Caco-2 (cell line): Measurements from ENCODE around the gene XRCC2. TPM values are rescaled to one million over a fixed set of nuclear protein-coding genes. Genes with fewer than 3 reads are reported as not detected.
A peak's percentile ranks its signal among the peaks of the same experiment; 100 is the strongest.
"Not testable (repeated sequence)": the region's sequence is repeated elsewhere in the genome, so short reads cannot be mapped to it uniquely, and the experiment has no call there.

Experiments used
- Bru-seq: library from RNA; stranded (reverse); fragments of 400-500 nt; gene quantifications from one replicate; lab custom pipeline; 2021; lab: Mats Ljungman, UMichigan
- BruChase-seq, 2 experiments: library from RNA; stranded (reverse); fragments of 400-500 nt; gene quantifications; one replicate each; lab custom pipeline; 2021; lab: Mats Ljungman, UMichigan
- BruUV-seq: library from RNA; stranded (reverse); fragments of 400-500 nt; replicated peaks from 2 replicates; lab custom pipeline; 2021; lab: Mats Ljungman, UMichigan
- CTCF ChIA-PET: fragments of 300-600 bp; sonication (Branson Sonifier 250); formaldehyde crosslinking; loops from one replicate; lab custom pipeline; 2022; ENCODE audit warnings: antibody characterized with exemption; lab: Charles Lee
- POLR2A ChIA-PET: fragments of 300-600 bp; sonication (Branson Sonifier 250); formaldehyde crosslinking; loops from one replicate; lab custom pipeline; 2022; ENCODE audit warnings: antibody characterized with exemption; lab: Charles Lee
- DNase-seq, 2 experiments: peaks; one replicate each; pipeline versions ENCODE4 v3.0.0 to v3.0.0-alpha.2; 2020 to 2022
- H3K27me3 ChIP-seq: replicated peaks from 2 replicates; pipeline ENCODE4 v1.6.0; 2011; ENCODE audit warnings: low read length; ENCODE audit not compliant: control insufficient read depth, insufficient read depth
- H3K36me3 ChIP-seq: 2 replicates; pipeline ENCODE4 v1.5.1; 2011; ENCODE audit warnings: low read length; ENCODE audit not compliant: control insufficient read depth, insufficient read depth
- H3K4me1 ChIP-seq: fragments of 250-450 bp; sonication (Bioruptor Pico); 2 replicates; pipeline ENCODE4 v1.5.1; 2020; ENCODE audit warnings: mild to moderate bottlenecking
- H3K4me3 ChIP-seq: 2 replicates; pipeline ENCODE4 v1.5.1; 2011; ENCODE audit warnings: low read depth, mild to moderate bottlenecking, control low read depth, low read length
- H3K9me3 ChIP-seq: fragments of 250-450 bp; sonication (Bioruptor Pico); 2 replicates; pipeline ENCODE4 v1.5.1; 2020; ENCODE audit warnings: mild to moderate bottlenecking, moderate library complexity
- H3K27ac Mint-ChIP-seq: one replicate; pipeline ENCODE4 v1.8.0; 2022; ENCODE audit warnings: mixed read lengths; ENCODE audit not compliant: unreplicated experiment
- H3K27me3 Mint-ChIP-seq: one replicate; pipeline ENCODE4 v1.8.0; 2022; ENCODE audit warnings: mixed read lengths; ENCODE audit not compliant: insufficient read depth, unreplicated experiment
- H3K36me3 Mint-ChIP-seq: one replicate; pipeline ENCODE4 v1.8.0; 2022; ENCODE audit warnings: mild to moderate bottlenecking, mixed read lengths; ENCODE audit not compliant: insufficient read depth, unreplicated experiment
- H3K4me1 Mint-ChIP-seq: one replicate; pipeline ENCODE4 v1.8.0; 2022; ENCODE audit warnings: low read depth, mixed read lengths; ENCODE audit not compliant: unreplicated experiment
- H3K4me3 Mint-ChIP-seq: one replicate; pipeline ENCODE4 v1.8.0; 2022; ENCODE audit warnings: mild to moderate bottlenecking, moderate library complexity, mixed read lengths; ENCODE audit not compliant: unreplicated experiment
- H3K9me3 Mint-ChIP-seq: one replicate; pipeline ENCODE4 v1.8.0; 2022; ENCODE audit warnings: mixed read lengths; ENCODE audit not compliant: unreplicated experiment
- CTCF ChIP-seq, 2 experiments: fragments of 200-600 bp in 1 of 2; IDR thresholded peaks; 1 replicate in 1 of 2; 2 replicates in 1 of 2; pipeline versions ENCODE4 v1.5.1 to v1.8.0; 2011 to 2022; ENCODE audit warnings: antibody characterized with exemption in 1 of 2, control low read depth in 1 of 2, inconsistent platforms in 1 of 2, low read depth in 1 of 2, low read length in 1 of 2, mild to moderate bottlenecking in 1 of 2, moderate library complexity in 1 of 2; ENCODE audit not compliant: insufficient read depth in 1 of 2, severe bottlenecking in 1 of 2, unreplicated experiment in 1 of 2
- intact Hi-C: fragments of 100-400 bp; cut with micrococcal nuclease; formaldehyde crosslinking; loops from one replicate; pipeline ENCODE4 v1.10.0; 2022; ENCODE audit not compliant: unreplicated experiment
- long read RNA-seq: library from polyadenylated mRNA; stranded (forward); transcript quantifications from one replicate; pipeline ENCODE4 v2.0.0, GENCODE V29; 2022
- total RNA-seq: library from RNA; stranded (reverse); gene quantifications from 2 replicates; pipeline ENCODE4 v1.2.3, GENCODE V29; 2022

XRCC2 gene
- total RNA-seq (16.8 and 18.5 TPM in 2 replicates), Bru-seq, nascent RNA (percentile 82 among the genes with signal in this experiment), BruChase-seq, experiment 1, labeled RNA remaining after a 2-hour chase (percentile 85 among the genes with signal in this experiment), BruChase-seq, experiment 2, labeled RNA remaining after a 6-hour chase (percentile 77 among the genes with signal in this experiment)
- long read RNA-seq, partial matches to known transcripts: 0 of 7 reads
- long read RNA-seq, other reads (novel, unspliced or antisense): 3 of 7 reads

- Mint-ChIP-seq H3K9me3 (no peaks in the 10 kb centered on the region), H3K36me3 (peaks cover 25% of the 10 kb centered on the region), H3K27ac (peak within 1 kb of the TSS; percentile 90), H3K4me3 (peak within 1 kb of the TSS; percentile 82), H3K27me3 (no peaks in the 10 kb centered on the region), H3K4me1 (peaks cover 7% of the 10 kb centered on the region)
- Histone ChIP-seq H3K36me3 (no peaks in the 10 kb centered on the region), H3K27me3 (no peaks in the 10 kb centered on the region), H3K4me3 (peak within 1 kb of the TSS; percentile 94), H3K9me3 (no peaks in the 10 kb centered on the region), H3K4me1 (peaks cover 12% of the 10 kb centered on the region; the same call in 1 of the 2 replicates)
- CTCF ChIA-PET: no interaction called here
- POLR2A ChIA-PET: interaction anchor here (0.7 kb wide), 1 partner anchor 13 kb away, joined by 3 read pairs; no protein-coding TSS in a partner anchor
- intact Hi-C loops: loop anchor here (1.0 to 2.0 kb wide), 2 partner anchors 12 to 83 kb away; partner anchors contain the start of gene ACTR3B
- no TSS peak for BruUV-seq
- no peak for TF ChIP-seq CTCF (IDR thresholded peaks at IDR 0.05; ENCODE audit: insufficient read depth in 1 of 2, low read depth in 1 of 2, low read length in 1 of 2, severe bottlenecking in 1 of 2, unreplicated experiment in 1 of 2)
- DNase-seq: peak; percentile 91 to 97
Observed at GRCh38 chr7:152675759-152676636, at the start of gene XRCC2. XRCC2 (minus strand) TSS chr7:152676141; CDS start chr7:152676079, 62 bp downstream.

DNA sequence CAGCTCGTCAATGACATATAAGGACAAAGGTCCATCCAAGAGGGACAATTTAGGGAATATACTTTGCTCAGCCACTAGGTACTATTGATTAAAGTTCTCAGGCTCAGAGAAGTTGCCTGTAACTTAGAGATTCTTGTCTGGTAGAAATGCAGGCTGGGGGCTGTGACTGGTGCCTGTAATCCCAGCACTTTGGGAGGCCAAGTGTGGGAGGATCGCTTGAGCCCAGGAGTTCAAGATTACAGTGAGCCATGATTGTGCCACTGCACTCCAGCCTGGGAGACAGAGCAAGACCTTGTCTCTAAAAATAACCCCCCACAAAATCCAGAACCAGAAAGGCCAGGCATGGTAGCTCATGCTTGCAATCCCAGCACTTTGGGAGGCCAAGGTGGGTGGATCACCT is 47.4 kb upstream of the XRCC2 start:
- H3K36me3 Mint-ChIP-seq: no peaks in the 10 kb centered on the region
- no TSS peak for BruUV-seq
- H3K4me1 Mint-ChIP-seq: no peaks in the 10 kb centered on the region
- H3K27me3 Mint-ChIP-seq: no peaks in the 10 kb centered on the region
- Histone ChIP-seq H3K4me1 (no peaks in the 10 kb centered on the region), H3K9me3 (no peaks in the 10 kb centered on the region), H3K27me3 (no peaks in the 10 kb centered on the region), H3K4me3 (no peak overlapping the region), H3K36me3 (no peaks in the 10 kb centered on the region)
- no peaks in the 10 kb centered on the region for H3K9me3 Mint-ChIP-seq
- TF ChIP-seq CTCF (IDR thresholded peaks at IDR 0.05; ENCODE audit: insufficient read depth in 1 of 2, low read depth in 1 of 2, low read length in 1 of 2, severe bottlenecking in 1 of 2, unreplicated experiment in 1 of 2): no peak
- no peak for DNase-seq
- H3K4me3 Mint-ChIP-seq: no peak overlapping the region
- POLR2A ChIA-PET: no interaction called here
- no peak overlapping the region for H3K27ac Mint-ChIP-seq
- intact Hi-C loops: no loop called here
- CTCF ChIA-PET: no interaction called here

DNA sequence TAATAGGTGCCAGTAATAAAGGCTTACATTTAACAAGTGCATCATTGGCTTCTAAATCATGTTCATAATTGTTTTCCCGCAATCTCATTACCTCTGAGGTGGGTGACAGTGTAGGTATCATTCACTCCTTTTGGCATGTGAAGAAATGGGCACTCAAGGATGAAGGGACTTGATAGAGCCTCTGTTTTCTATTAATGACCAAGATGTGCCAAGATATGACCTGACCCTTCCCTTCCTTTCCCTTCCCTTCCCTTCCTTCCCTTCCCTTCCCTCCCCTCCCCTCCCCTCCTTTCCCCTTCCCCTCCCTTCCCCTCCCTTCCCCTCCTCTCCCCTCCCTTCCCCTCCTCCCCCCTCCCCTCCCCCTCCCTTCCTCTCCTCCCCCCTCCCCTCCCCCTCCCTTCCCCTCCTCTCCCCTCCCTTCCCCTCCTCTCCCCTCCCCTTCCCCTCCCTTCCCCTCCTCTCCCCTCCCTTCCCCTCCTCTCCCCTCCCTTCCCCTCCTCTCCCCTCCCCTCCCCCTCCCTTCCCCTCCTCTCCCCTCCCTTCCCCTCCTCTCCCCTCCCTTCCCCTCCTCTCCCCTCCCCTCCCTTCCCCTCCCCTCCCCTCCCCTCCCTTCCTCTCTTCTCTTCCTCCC is 36.6 kb upstream of the XRCC2 start:
- H3K36me3 Mint-ChIP-seq, CTCF ChIA-PET, POLR2A ChIA-PET, H3K9me3 Mint-ChIP-seq, DNase-seq, H3K4me1 ChIP-seq, H3K27me3 ChIP-seq, H3K36me3 ChIP-seq, BruUV-seq, H3K4me3 ChIP-seq, H3K4me3 Mint-ChIP-seq, H3K27ac Mint-ChIP-seq, intact Hi-C loops, H3K27me3 Mint-ChIP-seq, H3K4me1 Mint-ChIP-seq, H3K9me3 ChIP-seq: not testable (repeated sequence)
